ENCODE data around the gene STX7. TPM values are rescaled to one million over a fixed set of nuclear protein-coding genes. Genes with fewer than 3 reads are reported as not detected.

STX7 gene
- total and polyA plus RNA-seq, 3 donors from 2014 or later = 12.7 to 18.8 (median 16.2) TPM

DNA sequence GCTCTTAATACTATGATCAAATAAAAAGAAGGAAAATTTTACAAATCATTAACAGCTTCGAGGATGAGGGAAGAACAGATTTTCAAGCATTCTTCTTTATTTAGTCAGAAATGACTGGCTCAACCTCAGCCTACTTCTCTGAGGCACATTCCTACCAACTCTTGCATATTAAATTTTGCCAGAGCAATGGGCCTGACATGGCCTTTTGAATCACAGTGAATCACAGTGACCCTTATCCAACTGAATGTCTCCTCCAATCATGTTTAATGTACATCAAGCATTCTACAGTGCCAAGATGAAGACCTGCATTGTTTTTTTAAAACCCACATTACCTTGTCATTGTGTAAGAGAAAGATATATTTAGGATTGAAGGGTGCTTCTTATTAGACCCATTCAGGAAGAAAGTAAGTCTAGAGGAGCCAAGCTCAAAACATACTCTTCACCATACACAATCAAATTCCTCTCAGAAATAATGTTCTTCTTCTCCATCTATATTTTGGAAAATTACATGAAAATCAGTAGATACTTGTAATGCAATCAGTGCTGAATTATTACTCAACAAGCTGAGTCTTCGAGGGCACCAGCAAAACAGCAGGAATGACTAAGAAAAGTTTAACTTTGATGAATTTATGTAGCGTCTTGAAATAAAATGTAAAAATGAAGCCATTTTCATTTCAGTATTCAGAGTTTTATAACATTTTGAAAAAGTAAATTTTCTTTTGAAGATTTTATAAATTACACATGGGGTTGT, 67.5 kb downstream of the STX7 start:
- TF ChIP-seq POLR2A (IDR thresholded peaks at IDR 0.05) = no peak
- Histone ChIP-seq H3K4me3 (no peak overlapping the region), H3K27me3 (no peaks in the 10 kb centered on the region), H3K27ac (no peak overlapping the region), H3K36me3 (ENCODE audit: low read depth, missing control alignments) (no peaks in the 10 kb centered on the region), H3K4me1 (no peaks in the 10 kb centered on the region), H3K9me3 (no peaks in the 10 kb centered on the region)
- DNase-seq = no peak
- intact Hi-C loops (cut with DNase I; ENCODE audit: low total_unique reads) = no loop called here
- 88 to 90% methylated on average over 3 of the region's 3 CpGs for WGBS, 2 donors

DNA sequence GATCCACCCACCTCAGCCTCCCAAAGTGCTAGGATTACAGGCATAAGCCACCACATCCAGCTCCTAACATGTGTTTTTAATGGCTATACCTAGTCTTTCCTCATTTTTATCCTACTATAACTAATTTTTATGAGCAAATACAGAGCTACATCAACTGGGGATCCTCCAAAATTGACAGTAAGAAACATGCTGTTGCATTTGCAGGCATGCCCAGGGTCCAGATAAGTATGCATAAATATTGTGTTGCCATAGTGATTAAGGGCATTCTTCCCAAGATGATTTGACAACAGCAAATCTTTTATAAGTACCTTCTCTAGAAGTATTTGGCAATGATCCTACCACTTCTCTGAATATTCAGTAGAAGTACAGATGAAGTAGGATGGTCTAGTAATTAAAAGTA, 69.7 kb downstream of the STX7 start:
- DNase-seq = no peak
- Histone ChIP-seq H3K27me3 (no peaks in the 10 kb centered on the region), H3K9me3 (no peaks in the 10 kb centered on the region)

DNA sequence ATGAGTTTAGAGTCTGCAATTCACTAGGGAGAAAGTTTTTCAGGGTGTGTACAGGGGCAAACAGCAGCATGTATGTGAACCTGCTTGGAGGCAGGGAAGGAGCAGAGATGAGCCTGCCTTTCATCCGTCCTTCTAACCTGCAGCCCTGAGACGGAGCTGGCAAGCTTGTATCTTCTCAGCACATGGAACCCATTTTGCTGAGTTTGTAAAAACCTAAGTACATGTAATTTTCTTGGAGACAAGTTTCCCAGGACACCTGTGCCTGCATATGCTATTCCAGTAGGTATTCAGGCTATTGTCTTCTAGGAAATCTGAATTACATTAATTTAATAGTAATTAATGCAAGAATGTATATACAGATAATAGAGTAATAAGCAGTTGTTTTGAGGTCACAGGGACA, 82.8 kb downstream of the STX7 start:
- Histone ChIP-seq H3K36me3 (ENCODE audit: low read depth, missing control alignments) (no peaks in the 10 kb centered on the region), H3K4me1 (no peaks in the 10 kb centered on the region), H3K9me3 (no peaks in the 10 kb centered on the region), H3K27me3 (no peaks in the 10 kb centered on the region), H3K4me3 (no peak overlapping the region), H3K27ac (no peak overlapping the region)
- intact Hi-C loops (cut with DNase I; ENCODE audit: low total_unique reads) = no loop called here
- no peak for DNase-seq
- TF ChIP-seq POLR2A (IDR thresholded peaks at IDR 0.05) = no peak
- TF ChIP-seq, protein P1, sequence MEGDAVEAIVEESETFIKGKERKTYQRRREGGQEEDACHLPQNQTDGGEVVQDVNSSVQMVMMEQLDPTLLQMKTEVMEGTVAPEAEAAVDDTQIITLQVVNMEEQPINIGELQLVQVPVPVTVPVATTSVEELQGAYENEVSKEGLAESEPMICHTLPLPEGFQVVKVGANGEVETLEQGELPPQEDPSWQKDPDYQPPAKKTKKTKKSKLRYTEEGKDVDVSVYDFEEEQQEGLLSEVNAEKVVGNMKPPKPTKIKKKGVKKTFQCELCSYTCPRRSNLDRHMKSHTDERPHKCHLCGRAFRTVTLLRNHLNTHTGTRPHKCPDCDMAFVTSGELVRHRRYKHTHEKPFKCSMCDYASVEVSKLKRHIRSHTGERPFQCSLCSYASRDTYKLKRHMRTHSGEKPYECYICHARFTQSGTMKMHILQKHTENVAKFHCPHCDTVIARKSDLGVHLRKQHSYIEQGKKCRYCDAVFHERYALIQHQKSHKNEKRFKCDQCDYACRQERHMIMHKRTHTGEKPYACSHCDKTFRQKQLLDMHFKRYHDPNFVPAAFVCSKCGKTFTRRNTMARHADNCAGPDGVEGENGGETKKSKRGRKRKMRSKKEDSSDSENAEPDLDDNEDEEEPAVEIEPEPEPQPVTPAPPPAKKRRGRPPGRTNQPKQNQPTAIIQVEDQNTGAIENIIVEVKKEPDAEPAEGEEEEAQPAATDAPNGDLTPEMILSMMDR (IDR thresholded peaks at IDR 0.05) = no peak
- WGBS, 2 donors = 50 to 79% methylated on average over 2 of the region's 2 CpGs

More for the DNA sequence above, 69.7 kb downstream of the STX7 start:
- H3K36me3 ChIP-seq (ENCODE audit: low read depth, missing control alignments) = no peaks in the 10 kb centered on the region
- no peak overlapping the region for H3K4me3 ChIP-seq
- H3K27ac ChIP-seq = no peak overlapping the region
- no peak for TF ChIP-seq POLR2A (IDR thresholded peaks at IDR 0.05)
- TF ChIP-seq, protein P1 (IDR thresholded peaks at IDR 0.05) = no peak
- no peaks in the 10 kb centered on the region for H3K4me1 ChIP-seq
- intact Hi-C loops (cut with DNase I; ENCODE audit: low total_unique reads) = no loop called here

DNA sequence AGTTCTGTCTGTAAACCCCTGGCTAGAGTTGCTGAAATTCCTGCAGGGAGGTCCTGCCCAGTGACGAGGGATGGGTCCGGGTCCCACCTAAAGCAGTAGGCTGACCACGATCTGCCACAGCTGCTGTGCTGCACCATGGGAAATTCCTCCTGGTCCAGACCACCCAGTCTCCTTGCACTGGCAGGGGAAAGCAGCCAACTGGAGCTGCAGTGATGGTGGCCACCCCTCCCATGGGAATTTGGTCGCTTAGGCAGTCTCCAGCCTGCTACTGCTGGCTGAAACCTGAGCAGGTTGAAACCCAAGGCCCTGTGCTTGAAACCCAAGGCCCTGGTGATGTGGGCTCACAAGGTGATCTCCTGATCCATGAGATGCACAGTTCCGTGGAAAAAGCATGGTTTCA, 87.7 kb downstream of the STX7 start:
- no peaks in the 10 kb centered on the region for H3K4me1 ChIP-seq
- H3K27me3 ChIP-seq = no peaks in the 10 kb centered on the region
- no peak overlapping the region for H3K27ac ChIP-seq
- 80 to 86% methylated on average over 2 to 5 of the region's 5 CpGs for WGBS, 2 donors
- no peaks in the 10 kb centered on the region for H3K36me3 ChIP-seq (ENCODE audit: low read depth, missing control alignments)
- no peak for DNase-seq
- no peaks in the 10 kb centered on the region for H3K9me3 ChIP-seq
- TF ChIP-seq POLR2A (IDR thresholded peaks at IDR 0.05) = no peak
- TF ChIP-seq, protein P1 (IDR thresholded peaks at IDR 0.05) = no peak
- intact Hi-C loops (cut with DNase I; ENCODE audit: low total_unique reads) = no loop called here
- H3K4me3 ChIP-seq = no peak overlapping the region

DNA sequence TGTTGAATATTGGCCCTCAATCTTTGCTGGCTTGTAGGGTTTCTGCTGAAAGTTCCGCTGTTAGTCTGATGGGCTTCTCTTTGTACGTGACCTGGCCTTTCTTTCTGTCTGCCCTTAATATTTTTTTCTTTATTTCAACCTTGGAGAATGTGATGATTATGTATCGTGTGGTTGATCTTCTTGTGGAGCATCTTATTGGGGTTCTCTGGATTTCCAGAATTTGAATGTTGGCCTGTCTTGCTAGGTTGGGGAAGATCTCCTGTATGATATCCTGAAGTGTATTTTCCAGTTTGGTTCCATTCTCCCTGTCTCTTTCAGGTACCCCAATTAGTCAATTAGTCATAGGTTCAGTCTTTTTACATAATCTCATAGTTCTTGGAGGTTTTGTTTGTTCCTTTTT, 89.1 kb downstream of the STX7 start:
- H3K9me3 ChIP-seq = no peaks in the 10 kb centered on the region
- no peak overlapping the region for H3K4me3 ChIP-seq
- H3K27me3 ChIP-seq = no peaks in the 10 kb centered on the region
- H3K4me1 ChIP-seq = no peaks in the 10 kb centered on the region
- 89 to 93% methylated on average over 3 of the region's 3 CpGs for WGBS, 2 donors
- H3K36me3 ChIP-seq (ENCODE audit: low read depth, missing control alignments) = no peaks in the 10 kb centered on the region
- no peak overlapping the region for H3K27ac ChIP-seq
- intact Hi-C loops (cut with DNase I; ENCODE audit: low total_unique reads) = no loop called here
- TF ChIP-seq, protein P1 (IDR thresholded peaks at IDR 0.05) = no peak
- no peak for TF ChIP-seq POLR2A (IDR thresholded peaks at IDR 0.05)
- no peak for DNase-seq

All from testis (tissue), 3 donors.